B cell (primary cell): ENCODE results near the gene SHC2. TPM values are rescaled to one million over a fixed set of nuclear protein-coding genes. Genes with fewer than 3 reads are reported as not detected.

Experiments used
- ATAC-seq: fragments of 200-7000 bp; cut with Tn5 transposase; one replicate; pipeline ENCODE4 v1.10.0; 2021; ENCODE audit warnings: low read depth, mild to moderate bottlenecking, moderate number of reproducible peaks, moderate library complexity
- CTCF ChIA-PET: fragments of 350-600 bp; sonication (Branson Sonifier 250); formaldehyde crosslinking; loops from one replicate; lab custom pipeline; 2021; ENCODE audit warnings: antibody characterized with exemption, inconsistent platforms; lab: Charles Lee
- POLR2A ChIA-PET: fragments of 350-600 bp; sonication (Branson Sonifier 250); formaldehyde crosslinking; loops from one replicate; lab custom pipeline; 2021; ENCODE audit warnings: antibody characterized with exemption; lab: Charles Lee
- DNase-seq: peaks from one replicate; pipeline ENCODE4 v3.0.0; 2013
- H2AFZ ChIP-seq: 2 replicates; pipeline ENCODE4 v1.6.1; 2012; ENCODE audit warnings: mild to moderate bottlenecking, low read depth, low read length; ENCODE audit not compliant: insufficient read depth, poor library complexity, severe bottlenecking
- H3K27ac ChIP-seq, 2 donors: 1 replicate in 1 of 2; 2 replicates in 1 of 2; pipeline ENCODE4 v1.5.1; 2012 to 2013; ENCODE audit warnings: low read length in 2 of 2, mild to moderate bottlenecking in 2 of 2, moderate library complexity in 1 of 2
- H3K27me3 ChIP-seq, 4 experiments: fragments of 200-600 bp in 1 of 4; sonication (generic) in 1 of 4; replicated peaks in 1 of 4; 1 replicate in 2 of 4; 2 replicates in 2 of 4; pipeline versions ENCODE4 v1.6.1 to v1.7.0; 2013 to 2016; ENCODE audit warnings: low read length in 3 of 4, mild to moderate bottlenecking in 2 of 4, mixed read lengths in 1 of 4, moderate library complexity in 1 of 4; ENCODE audit not compliant: insufficient read depth in 4 of 4, control insufficient read depth in 3 of 4; ENCODE audit errors: control extremely low read depth in 1 of 4
- H3K36me3 ChIP-seq, 2 experiments: replicated peaks in 1 of 2; 1 replicate in 1 of 2; 2 replicates in 1 of 2; pipeline versions ENCODE4 v1.6.1 to v1.7.1; 2013; ENCODE audit warnings: low read length in 1 of 2; ENCODE audit not compliant: insufficient read depth in 2 of 2, control insufficient read depth in 1 of 2; ENCODE audit errors: control extremely low read depth in 1 of 2, extremely low read depth in 1 of 2
- H3K4me1 ChIP-seq, 2 donors: fragments of 200-600 bp in 1 of 2; sonication (generic) in 1 of 2; 1 replicate in 1 of 2; 2 replicates in 1 of 2; pipeline versions ENCODE4 v1.5.1 to v1.6.1; 2013 to 2017; ENCODE audit warnings: low read length in 2 of 2; ENCODE audit not compliant: control insufficient read depth in 2 of 2, insufficient read depth in 2 of 2
- H3K4me2 ChIP-seq: replicated peaks from 2 replicates; pipeline ENCODE3; 2012; ENCODE audit warnings: mild to moderate bottlenecking, low read depth, low read length; ENCODE audit not compliant: poor library complexity, severe bottlenecking
- H3K4me3 ChIP-seq, 5 experiments: fragments of 200-600 bp in 1 of 5; sonication (generic) in 1 of 5; 1 replicate in 3 of 5; 2 replicates in 2 of 5; pipeline versions ENCODE4 v1.5.1 to v1.7.0; 2011 to 2016; ENCODE audit warnings: low read length in 4 of 5, mild to moderate bottlenecking in 4 of 5, low read depth in 2 of 5, control low read depth in 1 of 5, moderate library complexity in 1 of 5; ENCODE audit not compliant: insufficient read depth in 1 of 5; ENCODE audit errors: control extremely low read depth in 1 of 5, extremely low read depth in 1 of 5
- H3K79me2 ChIP-seq: fragments of 200-600 bp; sonication (generic); one replicate; pipeline ENCODE4 v1.6.0; 2016; ENCODE audit warnings: low read length; ENCODE audit not compliant: control insufficient read depth, insufficient read depth
- H3K9ac ChIP-seq: fragments of 200-600 bp; sonication (generic); 2 replicates; pipeline ENCODE4 v1.6.1; 2017; ENCODE audit warnings: mild to moderate bottlenecking, low read length, moderate library complexity
- H3K9me3 ChIP-seq, 3 donors: one replicate each; pipeline versions ENCODE4 v1.6.1 to v1.7.1; 2013; ENCODE audit warnings: low read length in 2 of 3; ENCODE audit not compliant: control insufficient read depth in 2 of 3, insufficient read depth in 1 of 3; ENCODE audit errors: control extremely low read depth in 1 of 3
- H4K20me1 ChIP-seq: 2 replicates; pipeline ENCODE4 v1.6.0; 2012; ENCODE audit warnings: mild to moderate bottlenecking, low read length; ENCODE audit not compliant: insufficient read depth, control insufficient read depth, poor library complexity, severe bottlenecking
- H3K27ac Mint-ChIP-seq: one replicate; pipeline ENCODE4 v1.8.0; 2021; ENCODE audit warnings: mixed read lengths
- H3K27me3 Mint-ChIP-seq: one replicate; pipeline ENCODE4 v1.8.0; 2021; ENCODE audit warnings: mixed read lengths
- H3K4me1 Mint-ChIP-seq: one replicate; pipeline ENCODE4 v1.8.0; 2021; ENCODE audit warnings: mixed read lengths
- H3K4me3 Mint-ChIP-seq: one replicate; pipeline ENCODE4 v1.8.0; 2021; ENCODE audit warnings: mixed read lengths
- H3K9me3 Mint-ChIP-seq: one replicate; pipeline ENCODE4 v1.8.0; 2022; ENCODE audit warnings: mixed read lengths; ENCODE audit not compliant: insufficient read depth
- EZH2 ChIP-seq: IDR thresholded peaks from 2 replicates; pipeline ENCODE4 v1.6.1; 2012; ENCODE audit warnings: borderline replicate concordance, low read depth, mild to moderate bottlenecking, moderate library complexity, low read length; ENCODE audit not compliant: insufficient read depth, poor library complexity, severe bottlenecking
- WGBS: methylation state at CpG from one replicate; pipeline ENCODE4 v1.1.5; 2013; ENCODE audit warnings: missing lambda C conversion rate; ENCODE audit not compliant: insufficient coverage; 5-methylcytosine and 5-hydroxymethylcytosine counted together
- intact Hi-C: fragments of 100-400 bp; cut with micrococcal nuclease; formaldehyde crosslinking; loops from one replicate; pipeline ENCODE4 v1.10.0; 2022
- polyA plus RNA-seq: library from polyadenylated mRNA; depleted of rRNA; stranded (reverse); fragments of >200 nt; gene quantifications from 2 replicates; pipeline ENCODE4 v1.2.3, GENCODE V29; 2012
- total RNA-seq, 2 donors: library from RNA; stranded (reverse); fragments of 120-200 nt in 1 of 2; gene quantifications; 1 replicate in 1 of 2; 2 replicates in 1 of 2; pipeline versions ENCODE4 v1.2.3 to v1.2.4, GENCODE V29; 2013 to 2022
- TF ChIP-seq, protein P1 (sequence below): fragments of 200-600 bp; IDR thresholded peaks from one replicate; pipeline ENCODE4 v1.8.0; 2022; ENCODE audit warnings: antibody characterized with exemption, mild to moderate bottlenecking

The SHC2 gene
- total and polyA plus RNA-seq, 2 donors (not counting 1 experiment from before 2014, with no cell fraction given), result 0.19 TPM; not detected in 1

DNA sequence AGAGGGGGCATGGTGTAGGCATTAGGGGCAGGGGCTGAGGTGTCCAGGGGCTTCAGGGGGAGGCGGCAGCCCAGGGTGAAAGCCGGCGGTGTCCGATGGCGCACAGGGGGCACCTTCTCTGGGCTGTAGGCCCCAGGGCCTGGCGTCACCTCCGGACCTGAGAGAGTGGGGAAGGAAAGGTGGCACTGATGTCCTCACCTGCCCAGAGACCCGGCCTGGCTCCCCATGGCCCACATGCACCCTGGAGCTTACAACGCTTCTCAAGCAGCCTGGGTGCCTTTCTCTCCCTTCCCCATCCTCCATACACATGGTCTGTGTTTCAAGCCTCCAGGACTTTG lies 3.3 kb upstream of the SHC2 start:
- ChIA-PET CTCF (no interaction called here), POLR2A (no interaction called here)
- ATAC-seq (no peak), DNase-seq (no peak)
- Histone ChIP-seq H3K4me1 (peaks cover 13 to 16% of the 10 kb centered on the region in 2 donors), H3K27ac (no peak overlapping the region), H2AFZ (no peak overlapping the region), H3K36me3 (no peaks in the 10 kb centered on the region), H3K9me3 (peaks cover 0 to 16% (median 0%) of the 10 kb centered on the region in 3 donors), H4K20me1 (no peaks in the 10 kb centered on the region), H3K4me2 (no peak overlapping the region), H3K4me3 (no peak overlapping the region), H3K9ac (no peak overlapping the region), H3K79me2 (no peaks in the 10 kb centered on the region), H3K27me3 (peaks cover 0 to 27% (median 7%) of the 10 kb centered on the region in 4 experiments)
- Mint-ChIP-seq H3K9me3 (no peaks in the 10 kb centered on the region), H3K4me3 (no peak overlapping the region), H3K4me1 (peaks cover 8% of the 10 kb centered on the region), H3K27me3 (peaks cover 5% of the 10 kb centered on the region), H3K27ac (no peak overlapping the region)
- TF ChIP-seq, protein P1, sequence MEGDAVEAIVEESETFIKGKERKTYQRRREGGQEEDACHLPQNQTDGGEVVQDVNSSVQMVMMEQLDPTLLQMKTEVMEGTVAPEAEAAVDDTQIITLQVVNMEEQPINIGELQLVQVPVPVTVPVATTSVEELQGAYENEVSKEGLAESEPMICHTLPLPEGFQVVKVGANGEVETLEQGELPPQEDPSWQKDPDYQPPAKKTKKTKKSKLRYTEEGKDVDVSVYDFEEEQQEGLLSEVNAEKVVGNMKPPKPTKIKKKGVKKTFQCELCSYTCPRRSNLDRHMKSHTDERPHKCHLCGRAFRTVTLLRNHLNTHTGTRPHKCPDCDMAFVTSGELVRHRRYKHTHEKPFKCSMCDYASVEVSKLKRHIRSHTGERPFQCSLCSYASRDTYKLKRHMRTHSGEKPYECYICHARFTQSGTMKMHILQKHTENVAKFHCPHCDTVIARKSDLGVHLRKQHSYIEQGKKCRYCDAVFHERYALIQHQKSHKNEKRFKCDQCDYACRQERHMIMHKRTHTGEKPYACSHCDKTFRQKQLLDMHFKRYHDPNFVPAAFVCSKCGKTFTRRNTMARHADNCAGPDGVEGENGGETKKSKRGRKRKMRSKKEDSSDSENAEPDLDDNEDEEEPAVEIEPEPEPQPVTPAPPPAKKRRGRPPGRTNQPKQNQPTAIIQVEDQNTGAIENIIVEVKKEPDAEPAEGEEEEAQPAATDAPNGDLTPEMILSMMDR, result no peak
- WGBS, result 100% methylated on average over 9 of the region's 9 CpGs
- intact Hi-C loops, result no loop called here

DNA sequence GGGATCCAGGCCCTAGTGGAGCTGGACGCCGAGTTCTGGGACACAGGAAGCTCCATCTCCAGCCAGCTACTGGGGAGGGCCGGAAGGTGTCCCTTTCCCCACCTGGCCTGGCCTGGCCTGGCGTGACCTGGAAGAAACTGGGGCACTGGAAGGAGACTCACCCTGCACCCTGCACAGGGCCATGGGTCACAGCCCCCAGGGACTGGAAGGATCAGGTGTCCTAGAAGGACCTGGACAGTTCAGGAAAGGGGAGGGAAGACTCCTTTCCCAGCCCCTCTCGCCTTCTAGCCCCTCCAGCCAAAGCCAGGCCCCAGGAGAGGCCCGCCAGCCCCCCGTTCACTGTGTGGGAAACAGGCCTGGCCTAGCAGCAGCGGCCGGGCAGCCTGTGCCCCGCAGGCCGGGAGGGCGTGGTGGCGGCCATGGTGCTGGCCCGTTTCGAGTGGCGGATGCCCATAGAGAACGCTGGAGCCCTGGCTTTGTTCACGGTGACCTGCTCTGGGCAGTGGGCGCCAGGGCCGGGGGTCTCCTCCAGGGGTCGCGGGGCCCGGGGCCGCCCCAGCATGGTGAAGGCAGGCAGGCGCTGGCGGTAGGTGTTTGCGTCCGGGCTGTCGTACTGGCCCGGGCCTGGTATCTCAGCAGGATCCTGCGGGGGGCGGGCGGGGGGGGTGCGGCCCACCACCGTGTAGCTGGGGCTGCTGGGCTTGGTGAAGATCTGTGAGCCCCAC lies 2.8 kb upstream of the SHC2 start:
- no peak for TF ChIP-seq EZH2
- TF ChIP-seq, protein P1, result no peak
- intact Hi-C loops, result no loop called here
- no peak overlapping the region for H2AFZ ChIP-seq
- no peak overlapping the region for H3K27ac ChIP-seq
- Mint-ChIP-seq H3K9me3 (no peaks in the 10 kb centered on the region), H3K4me3 (no peak overlapping the region), H3K27ac (no peak overlapping the region), H3K4me1 (peaks cover 8% of the 10 kb centered on the region), H3K27me3 (peaks cover 5% of the 10 kb centered on the region)
- ATAC-seq, result no peak
- H3K4me2 ChIP-seq, result no peak overlapping the region
- no peaks in the 10 kb centered on the region for H4K20me1 ChIP-seq
- H3K9me3 ChIP-seq, result peaks cover 0 to 21% (median 0%) of the 10 kb centered on the region in 3 donors
- H3K27me3 ChIP-seq, result peaks cover 0 to 33% (median 7%) of the 10 kb centered on the region in 4 experiments
- 92% methylated on average over 31 of the region's 35 CpGs for WGBS
- ChIA-PET POLR2A (no interaction called here), CTCF (no interaction called here)
- no peaks in the 10 kb centered on the region for H3K79me2 ChIP-seq
- H3K36me3 ChIP-seq, result no peaks in the 10 kb centered on the region
- H3K4me3 ChIP-seq, result no peak overlapping the region
- DNase-seq, result no peak
- no peak overlapping the region for H3K9ac ChIP-seq
- peaks cover 13 to 16% of the 10 kb centered on the region in 2 donors for H3K4me1 ChIP-seq
